ENCODE results near the gene E2F2.
"Not testable (repeated sequence)": the region's sequence is repeated elsewhere in the genome, so short reads cannot be mapped to it uniquely, and the experiment has no call there.

GRCh38 chr1:23492776-23493175 lies 38.3 kb downstream of the E2F2 start:
- not testable (repeated sequence) for TF ChIP-seq CTCF (IDR thresholded peaks at IDR 0.05); YY1 (IDR thresholded peaks at IDR 0.05; ENCODE audit: low read depth); EP300 (IDR thresholded peaks at IDR 0.05; ENCODE audit: borderline replicate concordance in 1 of 2, low read depth in 1 of 2, low read length in 1 of 2)

Data from SK-N-SH (cell line).